Activated CD4-positive, alpha-beta T cell treated with anti-CD3 and anti-CD28 coated beads, Interleukin-2, Interleukin-6, amounts not matched to agents 100 ng/mL and 50 ng/mL, durations not matched to agents 16 hours and 8 hours (primary cell): ENCODE measurements around the gene RHBDL1.

Experiments
- DNase-seq: peaks from one replicate; pipeline ENCODE4 v3.0.0-alpha.2; 2020

Gene RHBDL1

GRCh38 chr16:721765-722540 lies 46.5 kb downstream of the RHBDL1 start:
- no peak for DNase-seq

GRCh38 chr16:722835-723633 lies 47.6 kb downstream of the RHBDL1 start:
- no peak for DNase-seq

GRCh38 chr16:723695-724094 lies 48.2 kb downstream of the RHBDL1 start:
- DNase-seq: no peak

- DNase-seq: no peak
Observed at GRCh38 chr16:724188-725040, 48.9 kb downstream of the RHBDL1 start.

GRCh38 chr16:725041-725376 lies 49.5 kb downstream of the RHBDL1 start:
- DNase-seq: no peak

GRCh38 chr16:725463-726187 lies 50.2 kb downstream of the RHBDL1 start:
- no peak for DNase-seq

- DNase-seq: no peak
Observed at GRCh38 chr16:726188-726437, 50.6 kb downstream of the RHBDL1 start.

GRCh38 chr16:726438-727290 lies 51.2 kb downstream of the RHBDL1 start, which contains the start of the genes CCDC78 and HAGHL:
TSS of gene CCDC78 (minus strand) at chr16:726443. CDS start at chr16:726367, 76 bp downstream.
TSS of gene HAGHL (plus strand) at chr16:727106. CDS start at chr16:727510, 404 bp downstream.
- peak; percentile 71 for DNase-seq

- DNase-seq: peak; percentile 45
Observed at GRCh38 chr16:727291-727977, 52.0 kb downstream of the RHBDL1 start.
